NCI-H1105 (cell line): Measurements from ENCODE around the gene SERPINE2.

ENCODE experiments used
- DNase-seq: peaks from one replicate; lab custom pipeline; 2025; lab: John Stamatoyannopoulos, UW

The SERPINE2 gene

GRCh38 chr2:223973606-223974005 lies 65.5 kb downstream of the SERPINE2 start:
- DNase-seq: no peak

GRCh38 chr2:223972656-223973102 lies 66.4 kb downstream of the SERPINE2 start:
- DNase-seq: no peak

- no peak for DNase-seq
Observed at GRCh38 chr2:223971731-223972130, 67.4 kb downstream of the SERPINE2 start.

GRCh38 chr2:223970343-223971128 lies 68.5 kb downstream of the SERPINE2 start:
- peak; percentile 2 for DNase-seq

GRCh38 chr2:223969856-223970255 lies 69.2 kb downstream of the SERPINE2 start:
- DNase-seq: no peak

- DNase-seq: no peak
Observed at GRCh38 chr2:223969315-223969714, 69.8 kb downstream of the SERPINE2 start.

- no peak for DNase-seq
Observed at GRCh38 chr2:223967981-223968380, 71.1 kb downstream of the SERPINE2 start.

- DNase-seq: no peak
Observed at GRCh38 chr2:223959688-223960087, 79.4 kb downstream of the SERPINE2 start.

- peak; percentile 91 for DNase-seq
Observed at GRCh38 chr2:223957092-223957851, 81.8 kb downstream of the SERPINE2 start, which contains the start of gene MRPL44. TSS of gene MRPL44 (plus strand) at chr2:223957463. CDS start at chr2:223957473, 10 bp downstream.

GRCh38 chr2:223956300-223956699 lies 82.8 kb downstream of the SERPINE2 start:
- no peak for DNase-seq

- DNase-seq: no peak
Observed at GRCh38 chr2:223954401-223954800, 84.7 kb downstream of the SERPINE2 start.

- no peak for DNase-seq
Observed at GRCh38 chr2:223952280-223952968, 86.7 kb downstream of the SERPINE2 start.

- no peak for DNase-seq
Observed at GRCh38 chr2:223950448-223951347, 88.4 kb downstream of the SERPINE2 start.

- no peak for DNase-seq
Observed at GRCh38 chr2:223949241-223949840, 89.7 kb downstream of the SERPINE2 start.

GRCh38 chr2:223947711-223948205 lies 91.3 kb downstream of the SERPINE2 start:
- no peak for DNase-seq

GRCh38 chr2:223945755-223946154 lies 93.3 kb downstream of the SERPINE2 start:
- no peak for DNase-seq

- DNase-seq: peak; percentile 75
Observed at GRCh38 chr2:223944703-223945531, 94.2 kb downstream of the SERPINE2 start, which contains the start of gene WDFY1. TSS of gene WDFY1 (minus strand) at chr2:223945335. CDS start at chr2:223945284, 51 bp downstream.

- peak; percentile 6 for DNase-seq
Observed at GRCh38 chr2:223944166-223944702, 94.9 kb downstream of the SERPINE2 start.

- DNase-seq: no peak
Observed at GRCh38 chr2:223943561-223944008, 95.5 kb downstream of the SERPINE2 start.
